NK-92 treated with Interleukin-12 subunit alpha and Interleukin-12 subunit beta, amount 100 ng/mL, for 24 hours (cell line): Measurements from ENCODE around the gene JCHAIN.

Experiments used
- DNase-seq: peaks from one replicate; lab custom pipeline; 2025; lab: John Stamatoyannopoulos, UW

Gene JCHAIN

GRCh38 chr4:70637239-70637913 is 28.9 kb downstream of the JCHAIN start:
- DNase-seq = no peak

- DNase-seq = no peak
These were observed 31.8 kb downstream of the JCHAIN start for GRCh38 chr4:70634482-70634881.

DNA sequence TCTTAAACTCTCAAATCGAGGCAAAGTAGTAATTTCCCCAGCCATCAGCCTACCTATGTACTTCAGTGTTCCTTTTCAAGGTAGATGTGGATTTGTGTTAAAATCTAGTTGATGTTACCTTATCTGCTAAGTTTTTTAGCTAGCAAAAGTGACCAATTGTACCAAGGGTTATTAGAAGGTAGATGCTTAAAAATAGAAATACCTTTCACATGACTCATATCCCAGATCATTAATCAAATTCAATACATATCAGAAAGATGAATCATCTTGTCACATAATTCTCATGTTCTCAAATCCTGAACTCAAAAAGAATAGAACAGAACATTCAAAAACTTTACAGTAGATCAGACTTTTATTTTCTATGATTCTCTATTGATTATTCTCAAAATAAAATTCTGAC is 34.3 kb downstream of the JCHAIN start:
- DNase-seq = no peak

DNA sequence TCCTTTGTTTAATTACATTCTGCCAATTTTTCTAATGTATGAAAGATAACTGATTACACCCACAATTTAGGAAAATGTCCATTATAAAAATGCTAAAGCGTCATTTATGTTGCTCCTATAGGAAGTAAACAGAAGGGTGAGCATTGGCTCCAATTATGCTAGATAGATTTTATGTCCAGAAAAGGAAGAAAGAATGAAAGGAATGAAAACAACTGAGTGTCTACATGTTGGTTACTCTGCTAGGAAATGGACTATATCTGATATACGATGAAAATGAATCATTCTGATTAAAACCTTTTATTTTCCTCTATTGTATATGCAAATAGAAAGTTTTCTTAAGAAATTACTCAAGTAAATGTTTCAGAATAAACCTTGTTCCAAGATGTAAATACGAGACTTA is 36.1 kb downstream of the JCHAIN start:
- DNase-seq = no peak

GRCh38 chr4:70629469-70630090 is 36.7 kb downstream of the JCHAIN start:
- DNase-seq = no peak

DNA sequence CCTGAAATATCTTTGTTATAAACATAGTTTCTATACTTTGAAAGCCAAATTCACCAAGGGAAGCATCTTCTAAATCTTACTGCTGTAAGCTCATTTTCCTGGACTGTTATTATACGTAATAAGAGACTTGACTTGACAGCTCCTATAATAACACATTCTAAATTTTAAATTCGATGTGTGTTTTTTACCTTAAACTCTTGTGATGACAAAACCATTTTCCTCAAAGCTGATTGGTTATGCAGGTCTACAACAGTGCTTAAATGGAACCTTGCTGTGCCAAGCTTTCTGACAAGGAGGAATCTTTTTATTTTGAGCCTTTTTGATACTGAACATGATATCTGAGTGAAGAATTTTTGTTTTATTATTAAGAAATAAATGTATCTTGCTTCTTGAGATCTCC is 37.9 kb downstream of the JCHAIN start, which contains the start of gene ENAM:
ENAM (plus strand) TSS at position 301 of the 400 bp plus-strand sequence. CDS start 757 bp downstream, outside the sequence.
- DNase-seq = no peak

GRCh38 chr4:70627620-70628019 is 38.7 kb downstream of the JCHAIN start:
- no peak for DNase-seq

DNA sequence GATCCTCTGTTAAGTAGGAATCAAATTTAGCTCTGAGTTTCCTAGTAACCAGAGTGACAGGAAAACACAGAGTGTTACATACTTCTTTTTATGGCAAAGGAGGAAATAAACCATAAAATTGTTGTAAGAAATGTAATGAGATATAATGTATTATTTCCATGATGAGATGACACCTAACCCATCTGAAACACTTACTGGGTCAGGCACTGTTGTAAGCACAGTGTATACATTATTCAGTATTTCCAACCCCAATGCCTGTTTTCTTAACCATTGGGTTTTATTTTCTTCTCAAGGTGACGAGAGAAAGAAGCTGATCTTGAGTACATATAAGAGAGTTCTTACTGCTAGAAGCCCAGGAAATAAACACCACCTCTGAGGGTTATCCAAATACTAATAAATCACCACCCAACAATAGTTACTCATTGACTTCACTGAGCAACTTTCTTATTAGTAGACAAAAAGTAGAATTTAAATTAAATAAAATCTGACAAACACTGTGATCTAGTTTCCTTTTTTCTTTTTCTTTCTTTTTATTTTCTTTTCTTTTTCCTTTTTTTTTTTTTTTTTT is 42.0 kb downstream of the JCHAIN start:
- DNase-seq = no peak

GRCh38 chr4:70623323-70623722 is 43.0 kb downstream of the JCHAIN start:
- DNase-seq = no peak

- DNase-seq = no peak
These were observed 46.5 kb downstream of the JCHAIN start for GRCh38 chr4:70619778-70620177.

- no peak for DNase-seq
These were observed 47.0 kb downstream of the JCHAIN start for GRCh38 chr4:70619288-70619687.

DNA sequence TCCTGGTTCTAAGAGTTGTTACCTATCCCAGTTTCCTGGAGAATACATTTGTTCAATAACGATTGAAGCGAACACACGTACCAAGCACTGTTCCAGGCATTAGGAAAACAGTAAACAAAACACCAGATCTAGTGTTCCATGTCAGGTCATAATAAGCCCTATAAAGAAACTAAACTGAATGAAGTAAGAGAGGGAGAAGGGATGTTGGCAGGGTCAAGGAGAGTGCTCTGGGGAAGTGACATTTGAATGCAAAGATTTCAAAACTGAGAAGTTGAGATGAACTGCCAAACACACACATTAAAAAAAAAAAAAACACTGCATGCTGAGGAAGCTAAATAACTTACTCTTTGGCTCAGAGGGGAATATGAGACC is 52.1 kb downstream of the JCHAIN start:
- no peak for DNase-seq

DNA sequence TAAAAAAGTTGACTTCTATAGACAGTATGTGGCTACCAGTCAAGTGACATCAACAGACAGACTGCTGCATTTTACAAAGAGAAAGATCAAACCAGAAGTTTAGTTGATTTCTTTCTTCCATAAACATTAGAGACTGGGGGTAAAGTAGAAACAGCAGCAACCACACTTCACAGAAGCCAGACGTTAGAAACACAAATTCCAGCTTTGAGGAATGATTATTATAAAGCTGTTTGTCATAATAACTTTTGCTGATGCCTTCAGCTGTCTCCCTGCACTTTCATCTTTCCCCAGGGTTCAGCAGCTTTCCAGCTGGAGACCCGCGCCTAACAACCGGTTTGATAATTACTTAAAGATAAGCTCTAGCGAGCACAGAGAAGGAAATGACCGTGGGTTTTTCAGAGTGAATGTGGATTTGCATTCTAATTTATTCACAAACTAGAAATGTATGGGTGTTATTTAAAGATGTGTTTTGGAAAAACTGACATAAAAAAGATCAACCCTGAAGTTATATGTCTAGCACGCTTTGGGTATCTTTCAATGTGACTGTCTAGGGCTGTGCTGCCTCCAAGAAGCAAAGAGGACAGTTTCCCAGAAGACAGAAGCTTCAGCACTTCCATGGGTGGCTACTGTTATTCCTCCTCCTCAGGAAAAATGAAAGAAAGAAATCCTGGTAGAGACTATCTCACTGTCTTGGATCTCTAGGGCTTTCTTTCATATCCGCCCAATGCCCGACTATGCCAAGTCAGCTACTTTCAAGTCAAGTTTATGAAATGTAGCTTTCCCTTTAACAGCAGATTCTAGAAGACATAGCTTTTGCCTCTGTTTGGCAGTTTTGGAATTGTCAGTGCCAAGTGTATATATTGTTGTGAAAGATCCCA is 52.8 kb downstream of the JCHAIN start:
- no peak for DNase-seq

DNA sequence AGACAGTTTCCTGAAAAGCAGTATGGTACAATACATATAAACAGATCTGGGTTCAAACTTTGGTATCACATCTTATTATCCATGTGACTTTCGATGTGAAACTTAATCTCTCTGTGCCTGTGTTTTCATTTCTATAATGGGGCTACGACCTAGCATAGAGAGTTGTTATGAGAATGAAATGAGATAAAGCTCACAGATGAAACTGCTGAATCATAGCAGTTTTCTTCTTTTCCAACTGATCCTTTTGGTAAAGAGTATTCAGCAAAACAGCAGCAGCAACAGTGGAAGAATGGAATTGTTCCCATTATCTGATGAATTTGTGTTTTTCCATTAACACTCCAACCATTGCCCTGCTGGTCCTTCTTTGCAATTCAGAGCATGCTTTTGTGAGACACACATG is 58.0 kb downstream of the JCHAIN start:
- DNase-seq = no peak

- no peak for DNase-seq
These were observed 58.9 kb downstream of the JCHAIN start for GRCh38 chr4:70607334-70607853.

DNA sequence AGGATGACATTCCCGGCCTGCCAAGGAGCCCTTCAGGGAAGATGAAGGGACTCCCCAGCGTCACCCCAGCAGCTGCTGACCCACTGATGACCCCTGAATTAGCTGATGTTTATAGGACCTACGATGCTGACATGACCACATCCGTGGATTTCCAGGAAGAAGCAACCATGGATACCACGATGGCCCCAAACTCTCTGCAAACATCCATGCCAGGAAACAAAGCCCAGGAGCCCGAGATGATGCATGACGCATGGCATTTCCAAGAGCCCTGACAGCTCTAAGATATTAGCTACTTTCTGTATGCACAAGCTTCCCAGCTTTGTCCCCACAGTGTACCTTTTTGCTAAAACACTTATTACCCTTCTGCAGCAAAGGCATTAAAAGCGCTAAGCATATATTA is 59.8 kb downstream of the JCHAIN start:
- no peak for DNase-seq
